Fibroblast of skin of right biceps (primary cell): ENCODE data around the gene RET.

Source experiments
- DNase-seq: peaks from one replicate; pipeline ENCODE4 v3.0.0-alpha.2; 2013

RET gene

GRCh38 chr10:43076876-43077420 lies at the start of gene RET:
RET (plus strand) TSS chr10:43077069; CDS start chr10:43077259, 190 bp downstream.
- peak; percentile 42 for DNase-seq

GRCh38 chr10:43027331-43027955 lies 49.4 kb upstream of the RET start:
- DNase-seq, result no peak

DNA sequence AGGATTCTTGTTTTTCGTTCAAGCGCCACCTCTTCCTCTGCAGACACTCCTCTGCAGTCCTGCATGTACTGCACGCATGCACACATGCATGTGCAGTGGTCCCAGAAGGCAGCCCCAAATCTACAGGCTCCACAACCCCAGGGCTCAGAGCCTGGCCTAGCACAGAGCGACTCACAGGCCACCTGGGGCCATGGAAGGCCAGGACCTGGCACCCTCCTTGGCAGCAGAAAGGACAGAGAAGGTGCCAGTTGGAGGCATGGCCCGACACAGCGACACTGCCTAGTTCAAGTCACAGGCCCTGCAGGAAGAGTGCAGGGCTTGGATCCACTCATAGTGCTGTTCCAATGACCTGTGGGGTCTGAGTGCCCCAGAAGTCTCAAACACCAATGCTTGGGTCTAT lies 48.7 kb upstream of the RET start:
- no peak for DNase-seq

DNA sequence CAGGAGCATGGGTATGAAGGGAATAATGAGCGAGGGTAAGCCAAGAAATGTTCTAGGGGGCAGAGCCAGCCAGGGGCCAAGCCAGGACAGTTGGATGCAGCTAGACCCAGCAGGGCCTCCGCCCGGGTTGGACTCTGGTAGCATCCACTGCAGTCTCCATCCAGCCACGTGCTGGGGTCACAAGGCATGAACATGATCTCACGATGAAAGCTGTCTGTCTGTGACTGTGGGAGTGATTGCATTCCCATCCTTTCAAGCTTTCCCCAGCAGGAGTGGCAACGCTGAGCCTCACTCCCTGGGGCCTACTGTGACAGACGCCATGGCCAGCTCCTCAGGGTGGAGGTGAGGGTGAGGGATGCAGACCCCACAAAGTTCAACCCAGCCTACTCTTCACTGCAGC lies 47.8 kb upstream of the RET start:
- no peak for DNase-seq

DNA sequence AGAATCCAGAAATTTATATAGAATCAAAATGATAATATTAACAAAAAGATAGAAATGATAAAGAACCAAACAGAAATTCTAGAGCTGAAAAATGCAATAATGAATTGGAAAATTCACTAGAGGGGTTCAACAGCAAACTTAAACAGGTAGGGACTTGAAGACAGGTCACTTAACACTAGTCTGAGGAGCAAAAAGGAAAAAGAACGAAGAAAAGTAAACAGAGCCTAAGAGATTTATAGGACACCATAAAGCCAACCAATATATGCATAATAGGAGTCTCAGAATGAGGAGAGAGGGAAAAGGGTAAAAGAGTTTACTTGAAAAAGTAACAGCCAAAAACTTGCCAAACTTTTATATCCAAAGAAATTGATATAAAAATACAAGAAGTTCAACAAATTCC lies 44.3 kb upstream of the RET start:
- no peak for DNase-seq

GRCh38 chr10:43035800-43036199 lies 41.1 kb upstream of the RET start:
- DNase-seq, result no peak

DNA sequence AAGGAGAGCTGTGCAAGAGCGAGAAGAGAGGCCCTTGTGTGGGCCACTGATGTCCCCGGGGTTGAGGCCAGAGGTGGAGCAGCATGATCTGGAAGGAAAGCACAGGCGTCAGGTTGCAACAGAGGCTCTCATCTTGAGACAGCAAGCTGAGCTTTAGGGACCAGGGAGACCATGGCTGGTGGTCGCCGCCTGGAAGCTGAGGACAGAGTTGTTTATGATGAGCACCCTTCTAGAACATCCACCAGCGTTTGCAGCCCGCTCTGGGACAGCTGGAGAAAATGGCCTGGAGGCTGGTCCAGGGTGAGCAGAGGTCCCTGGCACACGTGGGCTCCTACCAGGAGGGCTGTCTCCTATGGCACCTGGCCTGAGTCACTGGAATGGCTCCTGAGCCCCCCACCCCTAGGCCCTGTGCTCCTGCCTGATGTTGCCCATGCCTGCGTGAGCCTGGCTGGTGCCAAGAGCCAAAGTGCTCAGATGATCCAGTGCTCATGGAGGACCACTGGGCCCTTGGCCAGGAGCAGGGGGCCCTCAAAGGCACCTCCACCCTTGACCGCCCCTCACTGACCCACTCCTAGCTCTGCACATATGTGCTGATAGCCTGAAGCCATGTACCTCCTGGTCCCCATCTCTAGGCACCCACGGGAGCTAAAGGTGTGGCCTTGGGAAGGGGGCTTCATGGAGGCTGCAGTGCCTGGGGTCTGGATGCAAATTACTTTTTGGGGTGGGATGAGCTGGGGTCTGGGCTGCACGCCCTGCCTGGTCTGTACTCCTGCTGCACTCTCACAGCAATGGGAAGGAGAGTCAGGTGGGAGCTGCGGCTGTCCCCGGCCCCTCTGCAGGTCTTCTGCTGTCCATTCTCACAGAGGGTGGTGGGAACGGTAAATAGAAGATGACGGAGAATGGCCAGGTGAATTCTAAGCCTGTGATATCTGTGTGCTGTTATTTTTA lies 40.1 kb upstream of the RET start:
- no peak for DNase-seq

DNA sequence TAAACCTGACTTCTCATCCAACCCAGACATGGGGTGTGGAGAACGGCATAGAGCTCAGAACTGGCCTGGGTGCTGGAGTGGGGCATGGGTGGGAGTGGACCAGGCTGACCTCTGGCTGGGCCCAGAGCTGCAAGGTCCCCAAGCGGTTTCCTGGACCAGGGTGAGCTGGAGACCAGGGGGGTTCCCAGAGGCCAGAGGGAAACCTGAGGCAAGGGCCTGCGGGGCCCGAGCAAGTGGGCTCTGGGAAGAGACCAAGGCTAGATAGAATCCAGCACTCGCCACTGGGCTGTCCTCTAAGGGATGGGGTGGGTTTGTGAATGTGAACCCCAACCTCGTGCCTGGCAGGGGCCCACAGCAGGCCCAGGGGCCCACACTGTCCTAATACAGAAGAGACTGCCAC lies 39.4 kb upstream of the RET start:
- DNase-seq, result no peak

- DNase-seq, result no peak
These were observed 38.7 kb upstream of the RET start for GRCh38 chr10:43037942-43038782.

DNA sequence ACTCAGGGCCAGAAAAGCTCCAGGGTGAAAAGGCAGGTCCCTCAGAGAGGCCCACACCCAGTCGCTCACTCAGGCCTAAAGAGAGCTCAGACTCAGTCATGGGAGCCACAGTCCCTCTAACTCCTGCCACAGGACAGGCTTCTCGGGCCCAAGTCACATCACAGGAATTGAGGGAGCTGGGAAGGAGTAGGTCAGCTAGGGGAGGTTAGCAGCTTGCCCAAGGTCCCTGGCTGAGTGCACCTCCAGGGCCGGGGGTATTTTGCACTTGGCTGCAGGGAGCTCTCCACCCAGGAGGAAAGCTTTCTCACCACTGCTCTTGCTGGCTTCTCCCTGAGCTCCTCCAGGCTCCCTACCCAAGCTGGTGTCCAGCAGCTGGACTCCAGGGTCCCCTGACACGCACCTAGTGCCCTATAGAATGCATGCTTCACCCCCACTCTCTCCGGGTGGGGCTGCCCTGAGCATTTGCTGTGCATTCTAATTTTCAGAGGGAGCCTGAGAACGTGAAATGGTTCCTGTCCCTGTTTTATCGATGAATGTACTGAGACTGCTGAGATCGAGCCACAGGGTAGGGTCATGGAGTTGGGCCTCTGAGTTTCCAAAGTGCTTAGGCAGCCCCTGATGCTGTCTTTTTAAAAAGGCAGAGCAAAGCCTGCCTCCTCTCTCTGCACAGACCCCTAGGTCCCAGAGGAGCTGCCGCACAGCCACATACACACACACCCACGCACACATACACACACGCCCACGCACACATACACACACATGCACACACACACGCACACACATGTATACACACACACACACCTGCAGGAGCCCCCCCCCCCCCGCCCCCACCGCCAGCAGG lies 37.9 kb upstream of the RET start:
- no peak for DNase-seq

- peak; percentile 5 for DNase-seq
These were observed 37.0 kb upstream of the RET start for GRCh38 chr10:43039624-43040481.

DNA sequence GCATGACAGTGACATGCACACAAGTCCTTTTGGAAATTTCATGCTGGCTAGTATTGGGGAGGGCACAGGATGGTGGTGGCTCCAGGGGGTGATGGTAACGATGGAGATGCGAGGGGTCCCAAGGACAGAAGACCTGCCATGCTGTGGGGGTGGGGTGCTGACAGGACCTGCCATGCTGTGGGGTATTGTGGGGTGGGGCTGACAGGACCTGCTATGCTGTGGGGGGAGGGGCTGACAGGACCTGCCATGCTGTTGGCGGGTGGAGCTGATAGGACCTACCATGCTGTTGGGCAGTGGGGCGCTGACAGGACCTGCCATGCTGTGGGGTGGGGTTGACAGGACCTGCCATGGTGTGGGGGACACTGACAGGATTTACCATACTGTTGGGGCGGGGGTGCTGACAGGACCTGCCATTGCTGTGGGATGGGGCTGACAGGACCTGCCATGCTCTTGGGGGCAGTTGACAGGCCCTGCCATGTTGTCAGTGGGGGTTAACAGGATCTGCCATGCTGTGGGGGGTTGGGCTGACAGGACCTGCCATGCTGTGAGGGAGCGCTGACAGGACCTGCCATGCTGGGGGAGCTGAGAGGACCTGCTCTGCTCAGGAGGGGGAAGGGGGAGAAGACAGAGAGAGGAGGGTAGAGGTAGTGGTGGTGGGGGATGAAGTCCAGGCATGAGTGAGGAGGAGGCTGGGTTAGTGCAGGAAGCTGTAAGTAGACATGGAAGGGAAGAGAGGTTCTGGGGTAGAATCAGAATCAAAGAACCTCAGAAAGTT lies 36.2 kb upstream of the RET start:
- DNase-seq, result no peak

GRCh38 chr10:43041422-43042342 lies 35.2 kb upstream of the RET start:
- DNase-seq, result no peak

DNA sequence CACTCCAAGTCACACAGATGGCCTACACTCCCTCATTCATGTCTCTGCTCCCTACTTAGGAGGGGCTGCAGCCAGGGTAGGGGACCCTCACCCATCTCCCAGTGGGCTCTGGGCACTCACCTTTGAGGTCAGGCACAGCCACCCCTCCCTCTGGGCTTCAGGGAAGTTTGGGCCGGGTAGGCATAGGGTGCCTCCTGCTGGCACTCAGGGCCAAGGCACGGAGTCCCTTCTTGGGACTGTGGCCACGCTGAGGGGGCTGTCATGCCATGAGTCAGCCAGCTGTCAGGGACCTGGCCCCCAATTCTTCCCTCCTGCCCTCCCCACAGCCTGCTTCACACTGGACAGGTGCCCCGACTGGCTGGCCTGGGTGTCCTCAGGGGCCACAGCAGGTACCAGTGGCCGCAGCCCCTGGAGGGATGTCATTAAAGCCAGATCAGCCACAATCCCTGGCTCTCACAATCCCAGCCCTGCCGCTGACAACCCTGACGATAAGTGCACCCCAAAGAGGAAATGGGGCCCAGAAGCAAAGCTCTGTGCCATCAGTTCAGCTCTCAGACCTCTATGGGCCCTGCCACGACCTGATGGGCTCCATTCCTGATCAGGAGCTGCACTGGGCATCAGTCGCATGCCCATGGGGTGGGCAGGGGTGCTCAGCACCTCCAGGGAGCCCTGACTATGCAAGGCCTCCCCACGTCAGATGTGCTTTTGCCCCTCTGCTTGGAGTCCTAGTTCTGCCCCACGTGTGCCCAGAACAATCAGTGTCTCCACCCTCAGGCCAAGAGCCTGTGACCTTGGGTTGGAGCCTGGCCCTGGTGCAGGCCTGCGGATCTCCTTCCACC lies 34.1 kb upstream of the RET start:
- DNase-seq, result no peak

GRCh38 chr10:43043342-43043772 lies 33.5 kb upstream of the RET start:
- no peak for DNase-seq

DNA sequence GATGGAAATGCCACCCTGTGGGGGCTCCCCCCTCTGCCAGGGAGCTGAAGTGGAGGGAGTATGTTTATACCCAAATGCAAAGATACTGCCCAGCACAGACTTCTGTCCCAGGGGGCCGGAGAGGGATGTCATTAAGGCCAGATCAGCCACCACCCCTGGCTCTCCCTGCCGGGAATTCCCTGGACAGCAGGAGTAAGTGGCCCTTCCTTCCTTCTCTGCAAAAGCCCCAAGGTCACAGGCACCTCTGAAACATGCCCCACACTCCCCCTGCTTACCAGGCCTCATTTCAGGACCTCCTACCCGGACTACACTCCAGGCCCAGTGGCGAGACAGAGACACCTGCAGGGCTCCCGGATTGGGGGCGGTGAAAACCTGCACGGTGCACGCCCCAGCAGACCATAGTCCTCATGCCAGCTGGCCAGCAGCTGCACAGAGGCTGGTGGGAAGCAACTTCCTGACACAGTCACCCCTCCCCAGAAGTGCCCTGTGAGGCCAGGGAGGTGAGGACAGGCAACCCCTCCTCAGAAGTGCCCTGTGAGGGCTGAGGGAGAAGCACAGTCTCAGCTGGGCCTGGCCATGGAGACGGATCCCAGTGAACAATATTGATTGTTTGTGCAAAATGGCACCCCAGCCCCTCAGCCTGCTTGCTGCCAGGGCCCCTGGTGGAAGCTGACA lies 33.0 kb upstream of the RET start:
- no peak for DNase-seq

DNA sequence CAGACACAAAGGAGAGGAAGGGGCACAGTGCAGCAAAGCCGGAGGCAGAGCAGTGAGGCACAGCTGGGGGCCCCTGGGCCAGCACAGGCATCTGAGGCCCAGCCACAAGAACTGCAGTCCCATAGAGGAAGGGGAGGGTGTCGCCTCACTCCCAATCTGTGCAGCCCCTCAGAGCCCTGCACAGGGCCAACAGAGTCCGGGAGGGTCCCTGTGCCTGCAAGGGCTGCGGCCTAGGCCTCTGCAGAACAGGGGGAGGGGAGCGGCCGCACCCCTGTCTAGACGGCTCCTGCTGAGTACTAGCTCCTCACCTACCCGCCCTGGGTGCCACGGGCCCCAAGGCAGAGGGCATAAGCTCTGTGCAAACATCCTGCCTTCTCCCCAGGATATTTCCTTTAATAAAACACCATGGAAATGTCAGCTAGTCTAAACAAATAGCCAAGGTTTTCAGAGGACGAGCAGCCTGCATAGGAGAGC lies 32.4 kb upstream of the RET start:
- no peak for DNase-seq
